CD4-positive, CD25-positive, alpha-beta regulatory T cell (primary cell): Measurements from ENCODE around the gene FBLL1. TPM values are rescaled to one million over a fixed set of nuclear protein-coding genes. Genes with fewer than 3 reads are reported as not detected.

Experiments used
- polyA plus RNA-seq, 4 donors: library from polyadenylated mRNA; unstranded; fragments of 300-500 nt; fragmentation: Illumina TruSeq; gene quantifications; one replicate each; pipeline ENCODE4 v1.2.3, GENCODE V29; 2021
- total RNA-seq: library from RNA; stranded (reverse); gene quantifications from one replicate; pipeline ENCODE4 v1.2.3, GENCODE V29; 2022

Gene FBLL1
- total and polyA plus RNA-seq, 5 donors from 2014 or later, result not detected

Other genes starting within 250 kb of the FBLL1 start
- gene WWC1, start 237.7 kb upstream of the FBLL1 start, total RNA-seq, result 1.2 TPM
- 1 to 10 TPM in 1 of 4 donors, under 1 TPM in 2, not detected in 1; 0.07 to 1.5 (median 0.67) TPM for gene WWC1, start 237.7 kb upstream of the FBLL1 start, polyA plus RNA-seq
- 46.9 TPM for gene RARS1, start 42.8 kb upstream of the FBLL1 start, total RNA-seq
- 10 to 100 TPM; 16.1 to 21.8 (median 17.4) TPM for gene RARS1, start 42.8 kb upstream of the FBLL1 start, polyA plus RNA-seq
- gene PANK3, start 50.1 kb downstream of the FBLL1 start, total RNA-seq, result 38.7 TPM
- 10 to 100 TPM in 1 of 4 donors, 1 to 10 TPM in 3; 4.7 to 11.7 (median 6.3) TPM for gene PANK3, start 50.1 kb downstream of the FBLL1 start, polyA plus RNA-seq